ENCODE data around the gene ROPN1.
"Not testable (repeated sequence)": the region's sequence is repeated elsewhere in the genome, so short reads cannot be mapped to it uniquely, and the experiment has no call there.

The ROPN1 gene

GRCh38 chr3:123984957-123985356, 7.0 kb downstream of the ROPN1 start:
- H3K36me3 ChIP-seq (ENCODE audit: control insufficient read depth in 2 of 2, insufficient read depth in 1 of 2, low read length in 2 of 2), result no peaks in the 10 kb centered on the region
- H3K4me1 ChIP-seq (ENCODE audit: control insufficient read depth, insufficient read depth, low read length), result no peaks in the 10 kb centered on the region
- POLR2A ChIA-PET, result no interaction called here
- TF ChIP-seq, protein P1, sequence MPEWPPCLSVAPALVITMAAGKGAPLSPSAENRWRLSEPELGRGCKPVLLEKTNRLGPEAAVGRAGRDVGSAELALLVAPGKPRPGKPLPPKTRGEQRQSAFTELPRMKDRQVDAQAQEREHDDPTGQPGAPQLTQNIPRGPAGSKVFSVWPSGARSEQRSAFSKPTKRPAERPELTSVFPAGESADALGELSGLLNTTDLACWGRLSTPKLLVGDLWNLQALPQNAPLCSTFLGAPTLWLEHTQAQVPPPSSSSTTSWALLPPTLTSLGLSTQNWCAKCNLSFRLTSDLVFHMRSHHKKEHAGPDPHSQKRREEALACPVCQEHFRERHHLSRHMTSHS (tag by site-specific recombination; IDR thresholded peaks at IDR 0.05), result no peak
- TF ChIP-seq ZNF184 (tag by site-specific recombination; IDR thresholded peaks at IDR 0.05) (no peak), REST (tag by site-specific recombination; IDR thresholded peaks at IDR 0.05) (no peak), ZNF701 (tag by site-specific recombination; IDR thresholded peaks at IDR 0.05) (no peak), ZSCAN18 (tag by site-specific recombination; IDR thresholded peaks at IDR 0.05) (no peak)
- H3K27ac ChIP-seq (ENCODE audit: extremely low read depth, low read depth, low read length), result no peak overlapping the region
- H3K4me3 ChIP-seq (ENCODE audit: low read depth, low read length), result no peak overlapping the region
- CTCF ChIA-PET, result no interaction called here
- no peaks in the 10 kb centered on the region for H3K9me3 ChIP-seq (ENCODE audit: control insufficient read depth, insufficient read depth, low read depth, low read length)

DNA sequence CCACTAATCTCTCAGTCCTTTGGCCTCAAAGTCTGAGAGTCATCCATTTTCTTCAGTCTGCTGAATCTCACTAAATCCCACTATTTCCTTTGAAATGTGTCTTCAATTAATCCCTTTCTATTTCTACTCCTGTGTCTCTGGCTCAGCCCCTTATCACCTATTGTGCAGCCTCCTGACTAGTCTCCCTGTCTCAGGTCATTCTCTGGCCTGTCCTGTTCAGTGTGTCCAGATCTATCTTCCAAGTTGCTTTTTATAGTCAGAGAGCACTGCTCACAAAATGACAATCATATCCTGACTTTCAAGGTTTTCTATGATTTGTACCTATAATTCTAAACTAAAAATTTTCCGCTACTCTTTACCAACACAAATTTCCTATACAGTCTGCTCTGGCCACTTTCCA, 7.6 kb downstream of the ROPN1 start:
- no peaks in the 10 kb centered on the region for H3K9me3 ChIP-seq (ENCODE audit: control insufficient read depth, insufficient read depth, low read depth, low read length)
- CTCF ChIA-PET, result no interaction called here
- no peak overlapping the region for H3K4me3 ChIP-seq (ENCODE audit: low read depth, low read length)
- H3K36me3 ChIP-seq (ENCODE audit: control insufficient read depth in 2 of 2, insufficient read depth in 1 of 2, low read length in 2 of 2), result no peaks in the 10 kb centered on the region
- TF ChIP-seq ZNF707 (tag by site-specific recombination; IDR thresholded peaks at IDR 0.05) (no peak), ZNF830 (tag by site-specific recombination; IDR thresholded peaks at IDR 0.05; ENCODE audit: low read depth) (no peak), ZNF175 (tag by site-specific recombination; IDR thresholded peaks at IDR 0.05) (no peak)
- POLR2A ChIA-PET, result no interaction called here
- H3K4me1 ChIP-seq (ENCODE audit: control insufficient read depth, insufficient read depth, low read length), result no peaks in the 10 kb centered on the region
- no peak overlapping the region for H3K27ac ChIP-seq (ENCODE audit: extremely low read depth, low read depth, low read length)

DNA sequence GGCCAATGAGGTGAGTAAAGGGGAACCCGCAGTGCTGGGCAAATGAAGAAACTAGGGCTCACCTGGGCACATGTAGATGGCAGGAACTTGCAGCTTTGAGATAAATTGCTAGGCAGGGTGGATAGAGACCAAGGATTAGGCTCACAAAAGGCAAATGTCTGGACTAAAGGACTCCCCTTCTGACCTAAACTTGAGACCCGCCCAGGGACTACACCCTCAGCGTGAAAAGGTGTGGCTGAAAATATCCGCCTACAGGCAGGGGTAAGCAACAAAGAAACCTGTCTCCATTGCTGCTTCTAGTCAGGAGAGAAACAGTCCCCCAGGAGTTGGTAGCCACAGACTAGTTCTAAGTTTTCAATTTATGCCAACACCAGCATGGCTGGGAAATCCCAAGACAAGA, 10.6 kb downstream of the ROPN1 start:
- CTCF ChIA-PET, result interaction anchor here (0.6 to 3.7 kb wide), 2 partner anchors 8 to 1650 kb away, joined by 4 to 14 read pairs; no protein-coding TSS in a partner anchor
- POLR2A ChIA-PET, result not testable (repeated sequence)

GRCh38 chr3:123980539-123980938, 11.4 kb downstream of the ROPN1 start:
- Histone ChIP-seq H3K36me3 (ENCODE audit: control insufficient read depth in 2 of 2, insufficient read depth in 1 of 2, low read length in 2 of 2) (no peaks in the 10 kb centered on the region), H3K4me3 (ENCODE audit: low read depth, low read length) (no peak overlapping the region), H3K27ac (ENCODE audit: extremely low read depth, low read depth, low read length) (no peak overlapping the region), H3K9me3 (ENCODE audit: control insufficient read depth, insufficient read depth, low read depth, low read length) (no peaks in the 10 kb centered on the region), H3K4me1 (ENCODE audit: control insufficient read depth, insufficient read depth, low read length) (no peaks in the 10 kb centered on the region)
- ChIA-PET CTCF (interaction anchor here (0.6 to 3.7 kb wide), 5 partner anchors 9 to 1650 kb away, joined by 3 to 14 read pairs (median 4); no protein-coding TSS in a partner anchor), POLR2A (no interaction called here)
- TF ChIP-seq, protein P2, sequence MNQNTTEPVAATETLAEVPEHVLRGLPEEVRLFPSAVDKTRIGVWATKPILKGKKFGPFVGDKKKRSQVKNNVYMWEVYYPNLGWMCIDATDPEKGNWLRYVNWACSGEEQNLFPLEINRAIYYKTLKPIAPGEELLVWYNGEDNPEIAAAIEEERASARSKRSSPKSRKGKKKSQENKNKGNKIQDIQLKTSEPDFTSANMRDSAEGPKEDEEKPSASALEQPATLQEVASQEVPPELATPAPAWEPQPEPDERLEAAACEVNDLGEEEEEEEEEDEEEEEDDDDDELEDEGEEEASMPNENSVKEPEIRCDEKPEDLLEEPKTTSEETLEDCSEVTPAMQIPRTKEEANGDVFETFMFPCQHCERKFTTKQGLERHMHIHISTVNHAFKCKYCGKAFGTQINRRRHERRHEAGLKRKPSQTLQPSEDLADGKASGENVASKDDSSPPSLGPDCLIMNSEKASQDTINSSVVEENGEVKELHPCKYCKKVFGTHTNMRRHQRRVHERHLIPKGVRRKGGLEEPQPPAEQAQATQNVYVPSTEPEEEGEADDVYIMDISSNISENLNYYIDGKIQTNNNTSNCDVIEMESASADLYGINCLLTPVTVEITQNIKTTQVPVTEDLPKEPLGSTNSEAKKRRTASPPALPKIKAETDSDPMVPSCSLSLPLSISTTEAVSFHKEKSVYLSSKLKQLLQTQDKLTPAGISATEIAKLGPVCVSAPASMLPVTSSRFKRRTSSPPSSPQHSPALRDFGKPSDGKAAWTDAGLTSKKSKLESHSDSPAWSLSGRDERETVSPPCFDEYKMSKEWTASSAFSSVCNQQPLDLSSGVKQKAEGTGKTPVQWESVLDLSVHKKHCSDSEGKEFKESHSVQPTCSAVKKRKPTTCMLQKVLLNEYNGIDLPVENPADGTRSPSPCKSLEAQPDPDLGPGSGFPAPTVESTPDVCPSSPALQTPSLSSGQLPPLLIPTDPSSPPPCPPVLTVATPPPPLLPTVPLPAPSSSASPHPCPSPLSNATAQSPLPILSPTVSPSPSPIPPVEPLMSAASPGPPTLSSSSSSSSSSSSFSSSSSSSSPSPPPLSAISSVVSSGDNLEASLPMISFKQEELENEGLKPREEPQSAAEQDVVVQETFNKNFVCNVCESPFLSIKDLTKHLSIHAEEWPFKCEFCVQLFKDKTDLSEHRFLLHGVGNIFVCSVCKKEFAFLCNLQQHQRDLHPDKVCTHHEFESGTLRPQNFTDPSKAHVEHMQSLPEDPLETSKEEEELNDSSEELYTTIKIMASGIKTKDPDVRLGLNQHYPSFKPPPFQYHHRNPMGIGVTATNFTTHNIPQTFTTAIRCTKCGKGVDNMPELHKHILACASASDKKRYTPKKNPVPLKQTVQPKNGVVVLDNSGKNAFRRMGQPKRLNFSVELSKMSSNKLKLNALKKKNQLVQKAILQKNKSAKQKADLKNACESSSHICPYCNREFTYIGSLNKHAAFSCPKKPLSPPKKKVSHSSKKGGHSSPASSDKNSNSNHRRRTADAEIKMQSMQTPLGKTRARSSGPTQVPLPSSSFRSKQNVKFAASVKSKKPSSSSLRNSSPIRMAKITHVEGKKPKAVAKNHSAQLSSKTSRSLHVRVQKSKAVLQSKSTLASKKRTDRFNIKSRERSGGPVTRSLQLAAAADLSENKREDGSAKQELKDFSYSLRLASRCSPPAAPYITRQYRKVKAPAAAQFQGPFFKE (tag by site-specific recombination; IDR thresholded peaks at IDR 0.05; ENCODE audit: borderline replicate concordance), result no peak
- TF ChIP-seq ZNF354C (tag by site-specific recombination; IDR thresholded peaks at IDR 0.05; ENCODE audit: borderline replicate concordance, low read depth) (no peak), ZNF19 (tag by site-specific recombination; IDR thresholded peaks at IDR 0.05; ENCODE audit: low read depth) (no peak), ZNF549 (tag by site-specific recombination; IDR thresholded peaks at IDR 0.05) (no peak), ZNF169 (tag by site-specific recombination; IDR thresholded peaks at IDR 0.05) (no peak), TRIM28 (IDR thresholded peaks at IDR 0.05; ENCODE audit: borderline replicate concordance, low read length) (no peak)

More for the DNA sequence above, 10.6 kb downstream of the ROPN1 start:
- H3K36me3 ChIP-seq (ENCODE audit: control insufficient read depth in 2 of 2, insufficient read depth in 1 of 2, low read length in 2 of 2); H3K4me3 ChIP-seq (ENCODE audit: low read depth, low read length); H3K9me3 ChIP-seq (ENCODE audit: control insufficient read depth, insufficient read depth, low read depth, low read length); H3K4me1 ChIP-seq (ENCODE audit: control insufficient read depth, insufficient read depth, low read length); H3K27ac ChIP-seq (ENCODE audit: extremely low read depth, low read depth, low read length): not testable (repeated sequence)
- TF ChIP-seq KLF1 (tag by site-specific recombination; IDR thresholded peaks at IDR 0.05), result peak; percentile 25; the same call in 1 of the 2 replicates
